ENCODE data around the gene IGSF8.

The IGSF8 gene

GRCh38 chr1:160086456-160086892 is 11.9 kb downstream of the IGSF8 start:
- DNase-seq (ENCODE audit: low spot score), result no peak

DNA sequence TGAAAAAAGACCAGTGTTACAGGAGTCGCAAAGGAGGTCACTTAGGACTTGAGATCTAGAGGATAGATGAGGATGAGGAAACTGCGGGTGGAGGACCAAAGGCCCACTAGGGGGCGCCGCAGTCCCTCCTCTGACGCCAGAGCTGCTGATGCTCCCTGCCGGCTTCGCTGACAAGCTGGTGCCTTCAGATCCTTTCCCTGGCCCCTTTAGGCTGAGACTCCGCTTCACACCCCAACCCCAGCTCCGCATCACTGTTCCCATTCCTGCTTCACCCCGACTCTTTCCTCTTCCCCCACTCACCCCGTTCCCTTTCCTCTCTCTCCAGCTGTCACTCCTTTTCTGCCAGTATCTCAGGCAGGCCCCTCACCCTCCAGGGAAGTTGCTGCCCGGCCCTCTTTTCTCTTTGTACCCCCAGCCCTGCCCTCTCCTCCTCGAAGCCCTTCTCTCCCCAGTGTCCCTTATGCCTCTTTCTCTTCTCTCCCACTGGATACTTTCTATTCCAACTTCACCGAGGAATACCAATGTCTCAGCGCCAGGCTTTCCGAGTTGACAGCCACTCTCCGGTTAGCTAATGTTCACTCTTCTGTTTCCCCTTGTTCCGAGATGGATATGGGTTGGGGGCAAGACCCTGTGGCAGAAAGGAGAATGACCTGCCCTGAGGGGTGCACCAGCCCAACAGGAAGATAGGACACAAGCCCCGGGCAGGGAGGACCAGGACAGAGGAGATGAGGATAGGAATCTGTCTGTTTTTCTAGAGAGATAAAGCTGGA is 12.5 kb downstream of the IGSF8 start:
- peak; percentile 91 for DNase-seq (ENCODE audit: low spot score)

DNA sequence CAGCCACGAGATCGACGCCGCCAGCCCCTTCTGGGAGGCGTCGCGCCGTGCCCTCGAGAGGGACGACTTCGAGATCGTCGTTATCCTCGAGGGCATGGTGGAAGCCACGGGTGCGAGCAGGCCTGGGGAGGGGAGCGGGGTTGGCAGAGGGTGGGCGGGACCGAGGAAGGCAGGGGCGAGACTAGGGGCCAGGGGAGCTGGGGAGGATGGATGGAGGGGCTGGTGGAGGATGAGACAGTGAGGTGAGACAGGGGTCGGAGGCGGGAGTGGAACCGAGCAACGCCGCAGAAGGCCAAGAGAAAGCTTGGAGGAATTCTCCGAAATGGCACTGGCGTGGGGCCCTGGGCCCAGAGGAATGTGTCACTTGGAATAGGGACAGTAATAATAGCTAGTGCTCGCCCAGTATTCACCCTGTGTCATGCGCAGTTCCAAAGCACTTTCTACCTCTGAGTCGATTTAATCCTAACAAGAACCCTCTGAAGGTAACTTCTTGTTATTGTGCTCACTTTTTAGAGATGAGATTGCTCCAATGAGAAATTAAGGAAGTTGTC is 13.6 kb downstream of the IGSF8 start:
- no peak for DNase-seq (ENCODE audit: low spot score)

DNA sequence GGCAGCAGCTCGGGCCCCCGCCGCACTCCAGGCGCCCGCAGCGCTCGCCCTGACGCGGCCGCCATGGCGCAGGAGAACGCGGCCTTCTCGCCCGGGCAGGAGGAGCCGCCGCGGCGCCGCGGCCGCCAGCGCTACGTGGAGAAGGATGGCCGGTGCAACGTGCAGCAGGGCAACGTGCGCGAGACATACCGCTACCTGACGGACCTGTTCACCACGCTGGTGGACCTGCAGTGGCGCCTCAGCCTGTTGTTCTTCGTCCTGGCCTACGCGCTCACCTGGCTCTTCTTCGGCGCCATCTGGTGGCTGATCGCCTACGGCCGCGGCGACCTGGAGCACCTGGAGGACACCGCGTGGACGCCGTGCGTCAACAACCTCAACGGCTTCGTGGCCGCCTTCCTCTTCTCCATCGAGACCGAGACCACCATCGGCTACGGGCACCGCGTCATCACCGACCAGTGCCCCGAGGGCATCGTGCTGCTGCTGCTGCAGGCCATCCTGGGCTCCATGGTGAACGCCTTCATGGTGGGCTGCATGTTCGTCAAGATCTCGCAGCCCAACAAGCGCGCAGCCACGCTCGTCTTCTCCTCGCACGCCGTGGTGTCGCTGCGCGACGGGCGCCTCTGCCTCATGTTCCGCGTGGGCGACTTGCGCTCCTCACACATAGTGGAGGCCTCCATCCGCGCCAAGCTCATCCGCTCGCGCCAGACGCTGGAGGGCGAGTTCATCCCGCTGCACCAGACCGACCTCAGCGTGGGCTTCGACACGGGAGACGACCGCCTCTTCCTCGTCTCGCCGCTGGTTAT is 14.2 kb downstream of the IGSF8 start:
- no peak for DNase-seq (ENCODE audit: low spot score)

GRCh38 chr1:160082926-160083325 is 15.5 kb downstream of the IGSF8 start:
- no peak for DNase-seq (ENCODE audit: low spot score)

DNA sequence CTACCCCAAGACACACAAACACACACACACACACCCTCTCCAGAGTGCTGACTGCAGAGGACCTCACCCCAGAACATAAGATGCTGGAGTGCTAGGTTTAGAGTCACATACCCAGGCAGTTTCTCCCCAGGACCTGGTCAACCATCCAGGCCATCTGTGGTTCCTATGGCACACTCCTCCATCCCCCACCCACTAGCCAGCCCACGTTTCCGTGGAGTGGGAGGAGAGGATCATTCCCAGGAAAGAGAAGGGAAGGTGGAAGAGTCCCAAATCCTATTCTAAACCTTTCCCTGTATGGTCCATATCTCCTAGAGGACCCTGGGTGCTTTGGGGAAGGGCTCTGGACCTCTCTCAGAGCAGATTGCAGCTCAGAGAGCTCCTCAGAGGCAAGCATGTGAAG is 15.9 kb downstream of the IGSF8 start:
- no peak for DNase-seq (ENCODE audit: low spot score)

DNA sequence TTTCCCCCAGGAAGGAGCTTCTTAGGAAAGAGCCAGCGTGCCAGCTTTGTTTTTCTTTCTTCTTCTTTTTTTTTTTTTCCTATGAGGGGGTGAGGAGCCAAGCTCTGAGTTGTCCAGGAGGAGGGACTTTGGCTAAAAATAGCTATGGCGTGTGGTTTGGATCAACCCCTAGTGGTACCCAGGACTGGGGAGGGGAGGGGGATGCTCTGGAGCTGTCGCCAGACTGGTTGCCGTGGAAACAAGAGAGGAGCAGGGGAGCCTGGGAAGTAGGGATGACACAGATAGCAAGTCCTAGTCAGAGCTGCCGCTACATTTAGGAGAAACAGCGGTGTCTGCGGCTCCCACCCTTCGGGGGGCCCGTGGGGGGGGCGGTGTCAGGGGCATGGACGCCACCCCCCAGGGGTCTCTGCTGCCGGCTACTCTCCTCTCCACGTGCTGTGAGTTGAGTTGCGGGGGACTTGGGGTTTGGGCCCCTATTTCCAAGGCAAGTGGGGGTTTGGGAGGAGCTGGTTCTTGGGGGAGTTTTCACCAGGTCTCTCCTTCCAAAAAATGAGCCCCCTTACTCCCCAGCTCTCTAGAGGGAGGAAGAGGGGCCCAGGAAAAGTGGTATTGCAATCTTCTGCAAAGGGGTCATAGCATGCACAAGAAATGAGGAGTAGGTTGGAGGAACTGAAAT is 17.0 kb downstream of the IGSF8 start, which contains the start of gene KCNJ9:
TSS of gene KCNJ9 (plus strand) at position 278 of the 676 bp plus-strand sequence. CDS start 2,493 bp downstream, outside the sequence.
- peak; percentile 87 for DNase-seq (ENCODE audit: low spot score)

GRCh38 chr1:160080381-160081100 is 17.9 kb downstream of the IGSF8 start:
- DNase-seq (ENCODE audit: low spot score), result no peak

DNA sequence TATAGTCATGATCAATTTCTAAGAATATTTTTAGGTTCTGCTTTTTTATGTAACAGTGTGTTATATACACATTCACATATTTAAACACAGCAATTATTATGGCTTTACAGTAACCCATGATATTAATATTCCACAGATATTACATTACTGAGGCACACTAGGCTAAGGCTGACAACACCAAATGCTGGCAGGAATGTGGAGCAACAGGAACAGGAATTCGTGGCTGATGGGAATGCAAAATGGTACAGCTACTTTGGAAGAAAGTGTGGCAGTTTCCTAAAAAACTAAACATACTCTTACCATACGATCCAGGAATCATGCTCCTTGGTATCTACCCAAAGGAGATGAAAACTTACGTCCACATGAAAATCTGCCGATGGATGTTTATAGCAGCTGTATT is 19.0 kb downstream of the IGSF8 start:
- no peak for DNase-seq (ENCODE audit: low spot score)

DNA sequence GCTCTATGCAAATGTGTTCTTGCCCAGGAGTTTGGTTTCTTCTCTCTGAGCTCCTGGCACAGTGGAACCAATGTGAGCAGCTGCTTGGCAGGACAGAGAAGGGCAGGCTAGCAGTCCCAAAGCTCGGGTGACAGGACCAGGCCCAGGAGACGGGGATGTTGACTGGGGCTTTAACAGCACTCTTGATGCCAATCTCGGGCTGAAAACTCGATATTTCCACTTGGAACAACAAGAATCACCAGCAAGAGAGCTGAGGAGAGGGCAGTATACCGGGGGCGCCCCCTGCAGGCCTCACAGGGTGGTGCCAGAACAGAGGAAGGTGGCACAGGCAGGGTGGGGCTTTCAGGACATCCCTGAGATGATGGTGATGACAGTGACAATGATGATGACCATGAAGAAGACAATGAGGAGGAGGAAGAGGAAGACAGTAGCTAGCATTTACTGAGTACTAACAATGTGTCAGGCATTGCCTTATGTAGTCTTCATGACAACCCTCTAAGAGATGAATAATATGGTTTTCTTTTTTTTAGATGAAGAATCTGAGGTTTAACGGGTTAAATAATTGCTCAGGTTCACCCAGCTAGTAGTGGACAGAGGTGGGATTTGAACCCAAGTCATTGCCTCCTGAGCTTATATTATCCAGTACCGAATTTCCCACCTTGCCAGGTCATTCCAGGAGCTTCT is 19.8 kb downstream of the IGSF8 start:
- DNase-seq (ENCODE audit: low spot score), result peak; percentile 61

- no peak for DNase-seq (ENCODE audit: low spot score)
Observed at GRCh38 chr1:160077486-160077885, 20.9 kb downstream of the IGSF8 start.

DNA sequence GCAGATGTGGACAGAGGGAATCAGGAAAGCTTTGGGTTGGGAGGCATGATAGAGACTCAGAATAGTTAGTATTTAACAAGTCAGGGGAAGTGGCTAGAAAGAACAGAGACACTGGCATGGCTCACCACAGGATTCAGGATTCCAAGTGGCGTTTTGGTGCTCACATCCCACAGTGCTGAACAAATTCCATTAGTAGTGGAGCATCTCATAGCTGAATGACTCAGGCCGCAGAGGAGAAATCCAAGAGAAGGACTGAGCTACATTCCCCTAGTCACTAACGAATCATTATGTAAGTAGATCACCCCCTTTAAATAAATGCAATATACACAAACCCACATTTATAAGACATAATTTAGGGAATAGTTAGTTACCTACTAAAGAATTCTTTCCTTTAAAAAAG is 22.1 kb downstream of the IGSF8 start:
- DNase-seq (ENCODE audit: low spot score), result no peak

GRCh38 chr1:160075836-160076235 is 22.6 kb downstream of the IGSF8 start:
- no peak for DNase-seq (ENCODE audit: low spot score)

GRCh38 chr1:160074865-160075264 is 23.6 kb downstream of the IGSF8 start:
- no peak for DNase-seq (ENCODE audit: low spot score)

GRCh38 chr1:160071289-160071688 is 27.1 kb downstream of the IGSF8 start:
- no peak for DNase-seq (ENCODE audit: low spot score)

DNA sequence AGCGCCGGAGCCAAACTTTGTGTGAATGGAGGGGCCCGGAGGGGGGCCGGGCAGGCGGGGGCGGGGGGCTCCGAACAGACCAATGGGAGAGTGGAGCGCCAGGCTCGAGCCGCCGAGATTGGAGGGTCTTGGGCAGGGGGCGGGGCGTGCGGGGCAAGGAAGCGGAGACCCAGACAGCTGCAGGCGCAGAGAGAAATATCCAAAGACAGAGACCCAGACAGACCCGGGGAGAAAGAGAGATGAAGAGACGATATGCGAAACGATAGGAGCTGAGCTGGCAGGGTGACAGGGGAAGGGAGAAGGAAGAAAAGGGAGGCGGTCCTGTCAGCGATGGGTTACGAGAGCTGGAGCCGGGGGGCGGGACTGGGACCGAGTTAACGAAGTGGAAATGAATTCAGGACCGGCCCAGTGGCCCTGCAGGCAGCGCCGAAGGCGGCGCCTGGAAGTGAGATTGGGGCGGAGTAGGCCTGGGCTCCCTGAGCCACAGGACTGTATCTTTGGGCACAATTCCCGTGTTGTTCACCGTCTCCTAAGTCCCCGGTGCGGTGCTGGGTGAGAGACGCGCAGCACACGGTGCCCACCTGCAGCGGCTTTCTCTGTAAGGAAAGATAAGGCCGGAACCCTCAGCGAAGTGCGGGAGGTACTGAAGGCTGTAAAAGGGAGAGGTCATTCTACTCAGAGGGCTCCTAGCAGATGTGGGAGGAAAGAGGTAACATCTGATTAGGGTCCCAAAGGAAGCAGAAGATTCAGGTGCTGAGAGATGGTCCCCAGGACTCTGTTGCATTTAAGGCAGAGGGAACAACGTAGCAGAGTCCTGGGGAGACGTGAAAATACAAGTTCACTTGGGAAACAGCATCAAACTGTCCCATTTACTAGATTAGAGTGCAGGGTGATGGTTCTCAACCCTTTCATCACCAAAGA is 27.9 kb downstream of the IGSF8 start:
- peak; percentile 61 for DNase-seq (ENCODE audit: low spot score)

DNA sequence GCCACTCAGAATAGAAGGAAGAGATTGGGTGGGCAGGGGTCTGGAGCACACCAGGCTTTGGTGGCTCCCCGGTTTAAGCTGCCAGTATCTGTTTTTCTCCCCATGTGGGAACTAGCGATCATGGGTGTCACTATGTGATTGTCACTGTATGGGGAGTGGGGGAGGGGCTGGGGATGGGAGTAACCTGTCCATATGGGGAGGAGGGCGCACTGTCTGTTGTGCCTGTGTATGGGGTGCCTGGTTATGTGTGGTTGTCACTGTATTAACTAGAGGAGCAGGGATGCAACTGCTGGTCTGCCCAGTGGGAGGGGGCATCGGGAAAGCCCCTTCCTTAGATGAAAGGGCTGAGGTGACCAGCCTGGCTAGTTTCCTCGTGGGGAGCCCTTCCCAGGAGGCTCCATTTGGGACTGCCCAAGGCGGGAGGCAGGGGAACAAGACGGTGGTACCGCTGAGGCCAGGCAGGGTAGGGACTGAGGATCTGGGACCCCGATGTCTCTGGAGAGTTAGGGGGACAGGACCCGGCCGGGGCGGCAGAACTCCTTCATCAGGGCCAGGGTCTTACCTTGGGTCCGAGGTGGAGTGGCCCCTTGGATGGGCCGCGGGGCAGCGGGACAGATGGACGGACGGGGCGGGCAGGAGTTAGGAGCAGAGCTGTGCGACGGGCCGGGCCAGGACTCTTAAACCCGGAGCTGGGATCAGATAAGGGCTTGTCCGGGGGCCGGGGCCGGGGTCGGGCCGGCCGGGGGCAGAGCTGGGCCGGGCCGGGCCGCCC is 28.8 kb downstream of the IGSF8 start, which contains the start of gene KCNJ10:
TSS of gene KCNJ10 (minus strand) at position 701 of the 772 bp plus-strand sequence. CDS start 27,628 bp downstream, outside the sequence.
- no peak for DNase-seq (ENCODE audit: low spot score)

DNA sequence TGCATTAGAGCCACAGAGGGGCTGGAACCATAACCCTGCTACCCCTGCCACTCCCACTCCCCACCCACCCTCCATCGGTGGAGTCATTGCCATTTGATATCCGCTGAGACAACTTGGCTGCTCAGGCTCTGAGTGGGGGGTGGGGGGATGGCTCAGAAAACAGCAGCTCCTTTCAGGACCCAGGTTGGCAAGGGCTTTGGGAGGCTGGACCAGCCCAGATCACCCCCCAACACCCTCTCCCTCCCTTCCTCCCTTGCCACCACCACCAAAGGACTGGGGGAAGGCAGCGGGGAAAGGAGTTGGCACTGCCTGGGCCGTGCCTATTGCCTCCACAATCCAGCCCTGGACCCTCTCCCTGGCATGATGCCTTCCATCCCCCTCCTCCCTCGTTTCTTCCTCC is 30.2 kb downstream of the IGSF8 start:
- DNase-seq (ENCODE audit: low spot score), result no peak
